ENCODE measurements around the gene TMEM89. TPM values are rescaled to one million over a fixed set of nuclear protein-coding genes. Genes with fewer than 3 reads are reported as not detected.

Gene TMEM89
- total and polyA plus RNA-seq, 9 donors: not detected

DNA sequence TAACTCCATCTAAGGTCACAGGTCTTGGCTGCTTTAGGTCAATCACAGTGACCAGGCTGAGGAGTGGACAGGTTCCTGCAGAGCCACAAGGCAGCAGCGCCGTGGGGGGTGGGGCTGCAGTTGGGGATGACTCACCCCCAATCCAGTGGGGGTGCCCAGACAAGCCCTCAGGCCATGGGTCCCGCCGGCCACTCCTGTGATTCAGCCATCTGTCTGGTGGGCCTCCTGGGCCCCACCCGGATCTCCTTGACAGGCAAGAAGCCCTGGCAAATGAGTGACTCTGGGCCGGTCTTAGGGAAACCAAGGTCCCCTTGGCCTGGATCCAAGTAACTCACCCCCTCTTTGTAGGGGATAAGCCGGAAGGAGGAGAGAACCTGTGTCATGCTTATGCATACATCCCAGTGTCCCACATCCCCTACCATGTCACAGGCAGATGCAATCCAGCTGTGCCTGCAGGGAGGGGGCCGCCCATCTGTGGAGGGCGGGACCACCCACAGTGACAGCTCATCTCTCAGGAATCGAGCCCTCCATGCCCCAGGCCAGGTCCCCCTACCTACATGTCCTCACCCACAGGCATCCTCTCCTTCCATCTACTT, 25.9 kb downstream of the TMEM89 start:
- no peak for TF ChIP-seq POLR2A (IDR thresholded peaks at IDR 0.05)
- TF ChIP-seq, protein P1, sequence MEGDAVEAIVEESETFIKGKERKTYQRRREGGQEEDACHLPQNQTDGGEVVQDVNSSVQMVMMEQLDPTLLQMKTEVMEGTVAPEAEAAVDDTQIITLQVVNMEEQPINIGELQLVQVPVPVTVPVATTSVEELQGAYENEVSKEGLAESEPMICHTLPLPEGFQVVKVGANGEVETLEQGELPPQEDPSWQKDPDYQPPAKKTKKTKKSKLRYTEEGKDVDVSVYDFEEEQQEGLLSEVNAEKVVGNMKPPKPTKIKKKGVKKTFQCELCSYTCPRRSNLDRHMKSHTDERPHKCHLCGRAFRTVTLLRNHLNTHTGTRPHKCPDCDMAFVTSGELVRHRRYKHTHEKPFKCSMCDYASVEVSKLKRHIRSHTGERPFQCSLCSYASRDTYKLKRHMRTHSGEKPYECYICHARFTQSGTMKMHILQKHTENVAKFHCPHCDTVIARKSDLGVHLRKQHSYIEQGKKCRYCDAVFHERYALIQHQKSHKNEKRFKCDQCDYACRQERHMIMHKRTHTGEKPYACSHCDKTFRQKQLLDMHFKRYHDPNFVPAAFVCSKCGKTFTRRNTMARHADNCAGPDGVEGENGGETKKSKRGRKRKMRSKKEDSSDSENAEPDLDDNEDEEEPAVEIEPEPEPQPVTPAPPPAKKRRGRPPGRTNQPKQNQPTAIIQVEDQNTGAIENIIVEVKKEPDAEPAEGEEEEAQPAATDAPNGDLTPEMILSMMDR (IDR thresholded peaks at IDR 0.05): no peak
- no peak for TF ChIP-seq EP300 (IDR thresholded peaks at IDR 0.05)
- Histone ChIP-seq H3K4me3 (peak overlapping the region; percentile 37), H3K9me3 (no peaks in the 10 kb centered on the region), H3K27me3 (no peaks in the 10 kb centered on the region), H3K4me1 (ENCODE audit: insufficient read depth) (peaks cover 30% of the 10 kb centered on the region), H3K36me3 (no peaks in the 10 kb centered on the region), H3K27ac (peak overlapping the region in 1 of 2 donors; percentile 13)
- intact Hi-C loops (cut with DNase I): no loop called here
- 24 to 30% (median 27%) methylated on average over 10 of the region's 10 CpGs for WGBS, 3 donors
- peak; percentile 69 to 77 (median 76) for DNase-seq

DNA sequence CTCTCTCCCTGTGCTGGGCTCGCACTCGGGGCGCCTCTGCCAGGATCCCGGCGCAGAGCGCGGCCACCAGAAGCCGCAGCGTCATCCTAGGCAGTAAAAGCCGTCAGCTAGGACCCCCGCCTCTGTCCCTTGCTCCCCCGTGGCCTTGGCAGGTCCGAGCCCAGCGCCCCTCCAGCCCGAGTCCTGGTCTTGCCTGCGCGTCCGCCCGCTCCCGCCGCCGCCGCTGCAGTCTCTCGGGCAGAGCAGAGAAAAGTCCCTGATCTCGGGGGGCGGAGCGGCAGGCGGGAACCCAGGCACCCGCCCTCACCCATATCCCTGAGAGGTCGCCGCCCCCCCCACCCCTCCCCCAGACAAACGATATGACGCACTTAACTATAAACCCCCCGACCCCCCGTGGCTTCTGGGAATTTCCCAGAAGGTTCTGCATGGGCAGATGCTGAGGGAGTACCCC, 26.5 kb downstream of the TMEM89 start, which contains the start of gene COL7A1:
Gene COL7A1, minus strand, starts transcription at position 255 of the 451 bp plus-strand sequence. Its CDS starts 170 bp downstream, at position 85.
- TF ChIP-seq EP300 (IDR thresholded peaks at IDR 0.05) (no peak), POLR2A (IDR thresholded peaks at IDR 0.05) (no peak)
- TF ChIP-seq, protein P1 (IDR thresholded peaks at IDR 0.05): no peak
- Histone ChIP-seq H3K9me3 (no peaks in the 10 kb centered on the region), H3K4me1 (ENCODE audit: insufficient read depth) (peaks cover 30% of the 10 kb centered on the region), H3K27ac (peak within 1 kb of the TSS in 1 of 2 donors; percentile 24), H3K27me3 (no peaks in the 10 kb centered on the region), H3K36me3 (no peaks in the 10 kb centered on the region), H3K4me3 (peak within 1 kb of the TSS; percentile 37)
- WGBS, 3 donors: 2 to 5% (median 5%) methylated on average over 17 to 35 of the region's 35 CpGs
- peak in 3 of 5 donors; percentile 27 to 66 (median 54) for DNase-seq
- intact Hi-C loops (cut with DNase I): no loop called here

DNA sequence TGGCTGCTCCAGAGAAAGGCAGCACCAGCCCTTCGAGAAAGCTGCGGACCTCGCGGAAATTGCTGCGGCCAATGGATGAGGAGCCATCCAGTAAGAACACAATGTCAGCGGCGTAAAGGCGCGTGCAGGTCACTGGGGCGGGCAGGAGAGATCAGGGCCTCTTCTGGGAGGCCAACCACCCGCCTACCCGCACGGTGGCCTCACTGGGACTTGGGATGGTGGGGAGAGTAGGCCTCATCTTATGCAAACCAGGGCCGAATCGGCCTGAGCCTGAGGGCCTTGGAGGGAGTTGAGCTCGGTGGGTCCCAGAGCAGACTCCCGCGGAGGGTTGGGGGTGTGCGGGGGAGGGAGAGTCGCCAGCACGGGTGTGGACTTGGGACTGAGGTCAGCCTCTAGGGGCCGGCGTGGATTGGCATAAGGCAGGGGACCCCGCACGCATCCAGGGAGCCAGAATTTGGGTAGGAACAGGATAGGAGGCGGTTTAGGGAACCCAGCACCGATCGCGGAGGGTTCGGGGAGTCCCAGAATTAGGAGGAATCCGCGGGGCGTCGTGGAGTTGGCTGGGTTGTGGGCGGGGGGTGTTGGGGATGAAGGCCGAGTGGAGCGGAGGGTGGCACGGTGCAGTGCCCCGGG, 27.0 kb downstream of the TMEM89 start:
- H3K4me3 ChIP-seq: peak overlapping the region; percentile 37
- peak in 1 of 5 donors; percentile 45 for DNase-seq
- no peaks in the 10 kb centered on the region for H3K27me3 ChIP-seq
- 24 to 36% (median 34%) methylated on average over 36 to 39 of the region's 39 CpGs for WGBS, 3 donors
- TF ChIP-seq POLR2A (IDR thresholded peaks at IDR 0.05): no peak
- no peak for TF ChIP-seq EP300 (IDR thresholded peaks at IDR 0.05)
- TF ChIP-seq, protein P1 (IDR thresholded peaks at IDR 0.05): no peak
- peaks cover 26% of the 10 kb centered on the region for H3K4me1 ChIP-seq (ENCODE audit: insufficient read depth)
- no peaks in the 10 kb centered on the region for H3K9me3 ChIP-seq
- H3K27ac ChIP-seq: no peak overlapping the region
- intact Hi-C loops (cut with DNase I): no loop called here
- no peaks in the 10 kb centered on the region for H3K36me3 ChIP-seq

DNA sequence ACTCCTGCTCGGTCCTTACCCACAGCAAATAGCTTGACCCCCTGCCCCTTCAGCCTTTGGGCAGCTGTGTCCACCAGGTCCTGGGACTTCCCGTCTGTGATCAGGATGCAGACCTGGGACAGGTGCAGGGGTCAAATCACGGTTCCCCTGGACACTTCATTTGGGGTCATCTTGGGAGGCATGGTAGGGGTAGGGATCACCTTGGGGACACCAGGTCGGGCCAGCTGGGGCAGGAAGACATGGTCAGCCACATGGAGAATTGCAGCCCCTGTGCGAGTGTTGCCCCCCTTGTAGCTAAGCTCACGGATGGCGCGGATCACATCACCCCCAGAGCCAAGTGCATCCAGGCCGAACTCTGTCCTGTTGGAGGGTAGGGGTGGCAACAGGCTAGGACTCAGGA, 28.2 kb downstream of the TMEM89 start:
- no peak for DNase-seq
- Histone ChIP-seq H3K4me3 (no peak overlapping the region), H3K27me3 (no peaks in the 10 kb centered on the region), H3K27ac (no peak overlapping the region), H3K9me3 (no peaks in the 10 kb centered on the region), H3K4me1 (ENCODE audit: insufficient read depth) (peaks cover 17% of the 10 kb centered on the region), H3K36me3 (no peaks in the 10 kb centered on the region)
- intact Hi-C loops (cut with DNase I): no loop called here
- WGBS, 3 donors: 90 to 98% (median 94%) methylated on average over 8 to 9 of the region's 9 CpGs
- TF ChIP-seq POLR2A (IDR thresholded peaks at IDR 0.05) (no peak), EP300 (IDR thresholded peaks at IDR 0.05) (no peak)
- TF ChIP-seq, protein P1 (IDR thresholded peaks at IDR 0.05): no peak
